ENCODE data around the gene HSPB9.

HSPB9 gene

GRCh38 chr17:42146911-42147607 is 24.5 kb downstream of the HSPB9 start:
- DNase-seq, result no peak

- DNase-seq, result no peak
Observed at GRCh38 chr17:42153919-42154742, 31.5 kb downstream of the HSPB9 start.

DNA sequence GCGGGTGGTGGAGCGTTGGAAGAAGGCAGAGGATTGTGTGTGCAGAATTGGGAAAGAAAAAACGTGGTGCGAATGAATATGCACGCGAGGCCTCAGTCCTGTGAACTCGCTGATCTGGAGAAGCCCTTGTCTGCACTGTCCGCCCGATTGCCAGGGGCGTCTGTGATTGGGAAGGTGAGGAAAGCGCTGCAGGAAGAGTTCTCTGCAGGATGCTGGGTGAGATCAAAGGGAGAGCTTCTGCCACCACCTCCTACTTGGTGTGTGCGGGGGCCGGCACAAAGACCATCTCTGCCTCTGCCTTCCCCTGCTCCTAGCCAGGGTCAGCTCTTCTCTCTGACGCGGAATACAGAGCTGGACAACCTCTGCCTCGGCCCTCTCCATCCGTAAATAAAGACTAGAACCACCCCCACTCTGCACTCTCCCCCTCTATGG is 33.0 kb downstream of the HSPB9 start:
- DNase-seq, result no peak

- DNase-seq, result no peak
Observed at GRCh38 chr17:42159796-42160530, 37.4 kb downstream of the HSPB9 start.

DNA sequence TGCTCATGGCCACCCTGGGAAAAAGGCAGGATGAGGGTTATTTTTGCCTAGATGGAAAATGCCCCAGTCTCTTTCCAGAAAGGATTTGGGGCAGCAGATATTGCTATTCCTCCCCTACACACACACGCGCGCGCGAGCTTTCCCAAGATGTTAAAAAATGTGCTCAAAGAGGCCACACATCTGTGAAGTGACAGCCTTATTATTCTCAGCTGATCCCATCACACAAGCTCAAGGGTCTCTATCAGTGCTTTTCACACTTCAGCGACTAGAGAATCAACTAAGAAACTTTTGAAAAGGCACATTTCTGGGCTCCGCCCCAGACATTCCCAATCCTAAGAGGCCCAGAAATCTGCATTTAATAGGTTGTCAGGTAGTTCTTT is 37.9 kb downstream of the HSPB9 start:
- no peak for DNase-seq

- no peak for DNase-seq
Observed at GRCh38 chr17:42163113-42163512, 40.5 kb downstream of the HSPB9 start.

DNA sequence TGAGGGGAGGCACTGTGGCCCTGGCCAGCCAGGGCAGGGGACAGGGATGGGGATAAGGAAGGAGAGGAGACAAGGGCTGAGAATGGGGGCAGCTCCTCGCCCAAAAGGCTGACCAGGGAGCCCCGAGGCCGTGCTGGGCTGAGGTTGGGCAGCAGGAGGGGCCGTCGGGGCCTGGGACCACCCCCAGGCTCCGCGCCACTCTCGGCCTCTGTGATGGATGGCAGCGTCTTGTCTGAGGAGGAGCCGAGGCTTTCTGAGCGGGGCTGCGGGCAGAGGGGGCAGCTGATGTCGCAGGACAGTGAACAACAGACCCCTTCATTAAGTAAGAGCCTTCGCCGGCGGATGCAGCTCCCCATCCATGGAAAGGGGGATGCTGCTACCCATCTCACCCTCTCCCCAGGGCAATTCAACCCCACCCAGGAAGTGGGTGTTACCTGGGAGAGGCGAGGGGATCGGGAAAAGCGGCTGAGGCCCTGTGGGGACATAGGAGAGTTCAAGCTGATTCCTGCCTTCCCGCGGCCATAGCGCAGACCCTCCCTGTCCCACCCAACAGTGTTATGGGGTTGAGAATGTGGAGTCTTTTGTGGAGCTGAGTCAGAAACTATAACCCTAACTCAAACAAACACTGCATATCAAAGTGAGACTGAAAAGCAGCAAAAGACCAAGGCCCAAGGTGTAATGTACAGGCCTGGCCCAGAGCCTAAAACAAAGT is 41.2 kb downstream of the HSPB9 start:
- DNase-seq, result no peak

DNA sequence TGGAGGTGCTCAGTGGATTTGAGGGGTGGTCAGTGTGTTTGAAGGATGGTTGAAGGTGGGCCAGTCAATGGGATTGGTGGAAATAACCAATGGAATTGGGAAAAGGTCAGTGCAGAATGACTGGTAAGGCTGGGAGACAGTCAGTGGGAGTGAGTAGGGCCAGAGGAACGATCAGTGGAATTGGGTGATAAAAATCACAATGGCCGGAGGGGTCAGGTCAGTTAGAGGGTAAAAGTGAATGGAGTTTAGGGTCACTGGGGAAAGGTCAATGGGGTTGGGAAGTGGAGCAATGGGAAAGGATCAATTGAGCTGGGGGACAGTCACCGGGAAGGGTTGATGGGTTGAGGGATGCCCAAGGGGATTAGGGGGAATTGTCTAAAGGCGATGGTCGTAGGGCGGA is 43.1 kb downstream of the HSPB9 start:
- no peak for DNase-seq

GRCh38 chr17:42166196-42166763 is 43.7 kb downstream of the HSPB9 start:
- DNase-seq, result no peak

DNA sequence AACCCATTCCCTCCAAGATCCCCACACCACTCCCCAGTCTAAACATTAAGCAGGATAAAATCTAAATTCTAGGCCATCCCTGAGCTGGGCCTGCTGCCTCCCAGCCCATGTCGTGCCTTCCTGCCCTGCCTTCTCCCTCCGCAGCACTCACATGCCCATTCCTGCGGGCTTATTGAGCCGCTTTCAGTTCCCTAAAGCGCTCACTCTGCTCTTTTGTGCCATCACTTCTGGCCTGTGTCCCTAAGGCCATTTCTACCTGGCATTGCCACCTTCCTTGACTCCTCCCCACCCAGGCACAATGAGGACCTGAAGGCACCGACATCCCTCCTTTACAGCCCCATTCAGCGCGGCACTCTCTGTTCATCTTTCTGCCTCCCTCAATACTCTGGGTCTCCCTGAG is 45.2 kb downstream of the HSPB9 start:
- no peak for DNase-seq

GRCh38 chr17:42169351-42169750 is 46.7 kb downstream of the HSPB9 start:
- DNase-seq, result no peak

DNA sequence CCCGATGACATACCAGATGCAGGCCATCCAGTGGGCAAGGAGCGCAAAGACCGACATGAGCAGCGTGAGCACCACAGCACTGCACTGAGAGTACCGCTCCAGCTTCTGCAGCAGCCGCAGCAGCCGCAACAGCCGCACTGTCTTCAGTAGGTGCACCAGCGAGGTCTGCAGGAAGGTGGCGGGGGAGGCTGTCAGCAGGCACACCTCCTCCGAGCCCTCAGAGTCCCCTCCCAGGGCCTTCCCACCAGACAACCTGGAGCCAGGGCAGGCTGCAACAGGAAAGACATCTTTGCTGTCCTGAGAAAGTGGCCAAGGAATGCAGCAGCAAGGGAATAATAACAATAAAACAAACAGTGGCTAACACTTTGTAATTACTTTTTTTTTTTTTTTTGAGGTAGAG is 49.2 kb downstream of the HSPB9 start:
- no peak for DNase-seq
